K562 (cell line): ENCODE data around the gene CFAP157. TPM values are rescaled to one million over a fixed set of nuclear protein-coding genes. Genes with fewer than 3 reads are reported as not detected.
A peak's percentile ranks its signal among the peaks of the same experiment; 100 is the strongest.

Experiments
- ATAC-seq: fragments of 200-7000 bp; cut with Tn5 transposase; 3 replicates; pipeline ENCODE4 v1.9.1; 2020; ENCODE audit warnings: moderate library complexity
- BruUV-seq: library from RNA; stranded (reverse); fragments of 400-500 nt; replicated peaks from 2 replicates; lab custom pipeline; 2021; lab: Mats Ljungman, UMichigan
- CTCF ChIA-PET: fragments of 300-600 bp; formaldehyde crosslinking; extraction: SDS; loops from one replicate; lab custom pipeline; 2021; ENCODE audit warnings: low intra/inter-chr PET ratio; lab: Yijun Ruan, JAX
- POLR2A ChIA-PET: fragments of 300-600, 350-650 bp; sonication (Branson Sonifier 250); formaldehyde crosslinking; extraction: SDS; loops from one replicate; lab custom pipeline; 2021; ENCODE audit warnings: antibody characterized with exemption, inconsistent platforms; lab: Yijun Ruan, JAX
- DNase-seq, 4 experiments: peaks; one replicate each; pipeline versions ENCODE4 v3.0.0 to v3.0.0-alpha.2; 2011 to 2018; ENCODE audit warnings: low spot score in 3 of 4, mixed read lengths in 3 of 4; ENCODE audit errors: extremely low read depth in 1 of 4
- FAIRE-seq: peaks from 2 replicates; lab custom pipeline; 2011; peaks lifted over from hg19 to GRCh38; lab: Jason Lieb, UNC
- H2AFZ ChIP-seq: 2 replicates; pipeline ENCODE4 v1.6.0; 2011; ENCODE audit warnings: low read depth, low read length, control low read depth, inconsistent platforms
- H3K27ac ChIP-seq: fragments of 200-600 bp; 3 replicates; pipeline ENCODE4 v1.8.0; 2011; ENCODE audit warnings: low read depth, mild to moderate bottlenecking, control low read depth, inconsistent platforms, low read length, moderate library complexity, mixed read lengths; ENCODE audit errors: extremely low read depth
- H3K27me3 ChIP-seq, 2 experiments: fragments of 300-600 bp in 1 of 2; 2 replicates in 1 of 2; 3 replicates in 1 of 2; pipeline versions ENCODE4 v1.6.0 to v1.8.0; 2011; ENCODE audit warnings: inconsistent platforms in 2 of 2, low read length in 2 of 2, mild to moderate bottlenecking in 1 of 2, mixed read lengths in 1 of 2, moderate library complexity in 1 of 2; ENCODE audit not compliant: control insufficient read depth in 2 of 2, insufficient read depth in 2 of 2
- H3K36me3 ChIP-seq: fragments of 300-600 bp; 3 replicates; pipeline ENCODE4 v1.8.0; 2011; ENCODE audit warnings: mild to moderate bottlenecking, low read length, inconsistent platforms; ENCODE audit not compliant: control insufficient read depth, insufficient read depth
- H3K4me1 ChIP-seq, 2 experiments: fragments of 200-600 bp in 1 of 2; replicated peaks in 1 of 2; 2 replicates in 1 of 2; 3 replicates in 1 of 2; pipeline versions ENCODE4 v1.5.1 to v1.8.0; 2011; ENCODE audit warnings: inconsistent platforms in 2 of 2, low read length in 2 of 2, mild to moderate bottlenecking in 1 of 2, mixed read lengths in 1 of 2, moderate library complexity in 1 of 2; ENCODE audit not compliant: control insufficient read depth in 2 of 2, insufficient read depth in 2 of 2
- H3K4me2 ChIP-seq: 2 replicates; pipeline ENCODE4 v1.6.1; 2011; ENCODE audit warnings: low read length, control low read depth, inconsistent platforms, mixed read lengths; ENCODE audit not compliant: insufficient read depth
- H3K4me3 ChIP-seq: fragments of 200-600 bp; sonication (generic), shearing (Covaris generic); 2 replicates; pipeline ENCODE4 v1.5.1; 2016; ENCODE audit warnings: control low read depth, inconsistent platforms
- H3K79me2 ChIP-seq: fragments of 200-600 bp; 3 replicates; pipeline ENCODE4 v1.8.0; 2011; ENCODE audit warnings: low read length, inconsistent platforms; ENCODE audit not compliant: control insufficient read depth, insufficient read depth
- H3K9ac ChIP-seq, 2 experiments: 2 replicates each; pipeline versions ENCODE4 v1.6.0 to v1.6.1; 2011; ENCODE audit warnings: low read depth in 2 of 2, low read length in 2 of 2, control low read depth in 1 of 2, inconsistent platforms in 1 of 2, mild to moderate bottlenecking in 1 of 2, mixed read lengths in 1 of 2; ENCODE audit not compliant: insufficient read depth in 1 of 2
- H3K9me1 ChIP-seq: one replicate; pipeline ENCODE4 v1.6.0; 2011; ENCODE audit warnings: inconsistent platforms, mild to moderate bottlenecking, low read length, moderate library complexity; ENCODE audit not compliant: control insufficient read depth, insufficient read depth
- H3K9me3 ChIP-seq: replicated peaks from 2 replicates; pipeline ENCODE4 v1.5.1; 2011; ENCODE audit warnings: low read depth, low read length, inconsistent platforms; ENCODE audit not compliant: control insufficient read depth, insufficient read depth
- H4K20me1 ChIP-seq: replicated peaks from 2 replicates; pipeline ENCODE4 v1.6.1; 2011; ENCODE audit warnings: low read length, inconsistent platforms, mixed read lengths; ENCODE audit not compliant: control insufficient read depth, insufficient read depth
- CBX5 ChIP-seq: IDR thresholded peaks from 2 replicates; pipeline ENCODE4 v1.6.1; 2014; ENCODE audit warnings: low read depth, borderline replicate concordance
- GTF2F1 ChIP-seq: IDR thresholded peaks from 2 replicates; pipeline ENCODE4 v1.6.1; 2011; ENCODE audit warnings: low read depth, low read length, improper control_type of control experiment
- HDAC3 ChIP-seq: fragments of 450-650 bp; IDR thresholded peaks from 2 replicates; pipeline ENCODE4 v1.6.1; 2018; ENCODE audit warnings: borderline replicate concordance, mild to moderate bottlenecking, moderate library complexity; ENCODE audit not compliant: partially characterized antibody
- KDM2B ChIP-seq: fragments of 250-450 bp; sonication (Bioruptor Pico); IDR thresholded peaks from 2 replicates; pipeline ENCODE4 v1.8.0; 2021; ENCODE audit warnings: mild to moderate bottlenecking, moderate library complexity
- MTA2 ChIP-seq: fragments of 450-650 bp; IDR thresholded peaks from 2 replicates; pipeline ENCODE4 v1.6.1; 2016; ENCODE audit warnings: low read depth
- PYGO2 ChIP-seq: fragments of 450-650 bp; IDR thresholded peaks from 2 replicates; pipeline ENCODE4 v1.6.1; 2016; ENCODE audit warnings: mild to moderate bottlenecking, missing genetic modification characterization, moderate library complexity, missing compliant biosample characterization
- SUPT5H ChIP-seq: fragments of 450-650 bp; IDR thresholded peaks from 2 replicates; pipeline ENCODE4 v1.6.1; 2016
- WGBS: fragments of 100-300 bp; shearing (Covaris generic); methylation state at CpG from one replicate; pipeline ENCODE4 v1.1.6; 2016; ENCODE audit warnings: low coverage, mixed read lengths; ENCODE audit not compliant: insufficient coverage; ENCODE audit errors: missing lambda C conversion rate; 5-methylcytosine and 5-hydroxymethylcytosine counted together
- in situ Hi-C: fragments of 300-500 bp; cut with MboI; formaldehyde crosslinking; loops from 4 replicates; pipeline ENCODE4 v1.15.0; 2018; ENCODE audit warnings: inconsistent platforms, mixed read lengths
- intact Hi-C: fragments of 100-400 bp; cut with micrococcal nuclease; formaldehyde crosslinking; loops from 2 replicates; pipeline ENCODE4 v1.14.2; 2022
- polyA plus RNA-seq, 8 experiments: library from polyadenylated mRNA; depleted of rRNA in 4 of 8; stranded (reverse) in 5 of 8; unstranded in 3 of 8; fragments of >200 nt; fragmentation: Nextera tagmentation in 2 of 8; fragmentation: Illumina TruSeq in 1 of 8; extraction: Ambion mirVana in 2 of 8; extraction: Trizol in 1 of 8; gene quantifications; 2 replicates each; pipeline versions ENCODE4 v1.2.1 to v1.2.3, GENCODE V29; 2011 to 2014; ENCODE audit warnings: inconsistent platforms in 1 of 8, missing spikeins in 1 of 8
- total RNA-seq, 7 experiments: library from RNA; depleted of rRNA in 6 of 7; stranded (reverse); fragments of >200 nt in 6 of 7; fragmentation: Illumina TruSeq in 2 of 7; extraction: Trizol in 2 of 7; gene quantifications; 2 replicates each; pipeline versions ENCODE4 v1.2.1 to v1.2.3, GENCODE V29; 2011 to 2021; ENCODE audit warnings: low replicate concordance in 1 of 7
- TF ChIP-seq, protein P1 (sequence below): sonication (generic); formaldehyde crosslinking; IDR thresholded peaks from 2 replicates; pipeline ENCODE4 v1.8.1; 2023; ENCODE audit warnings: mild to moderate bottlenecking, missing genetic modification reagents, moderate library complexity
- TF ChIP-seq, protein P2 (sequence below): fragments of 250-450 bp; sonication (Bioruptor Pico); IDR thresholded peaks from 2 replicates; pipeline ENCODE4 v1.5.0; 2020; ENCODE audit warnings: mild to moderate bottlenecking
- TF ChIP-seq, protein P3 (sequence below): sonication (generic); formaldehyde crosslinking; IDR thresholded peaks from 2 replicates; pipeline ENCODE4 v1.9.0; 2022; ENCODE audit warnings: mild to moderate bottlenecking, missing genetic modification reagents
- TF ChIP-seq, protein P4 (sequence below): fragments of 450-650 bp; formaldehyde crosslinking; conservative IDR thresholded peaks from 2 replicates; pipeline ENCODE4 v1.4.0; 2022; ENCODE audit warnings: mild to moderate bottlenecking, missing genetic modification characterization
- TF ChIP-seq, protein P5 (sequence below): fragments of 450-650 bp; formaldehyde crosslinking; IDR thresholded peaks from 2 replicates; pipeline ENCODE4 v1.4.0; 2020; ENCODE audit warnings: mild to moderate bottlenecking, mixed read lengths

CFAP157 gene
- total and polyA plus RNA-seq, 9 of the 15 experiments (the other 6 are each of a cell fraction or from before 2014, with no cell fraction given) = 0.03 TPM; not detected in 8

DNA sequence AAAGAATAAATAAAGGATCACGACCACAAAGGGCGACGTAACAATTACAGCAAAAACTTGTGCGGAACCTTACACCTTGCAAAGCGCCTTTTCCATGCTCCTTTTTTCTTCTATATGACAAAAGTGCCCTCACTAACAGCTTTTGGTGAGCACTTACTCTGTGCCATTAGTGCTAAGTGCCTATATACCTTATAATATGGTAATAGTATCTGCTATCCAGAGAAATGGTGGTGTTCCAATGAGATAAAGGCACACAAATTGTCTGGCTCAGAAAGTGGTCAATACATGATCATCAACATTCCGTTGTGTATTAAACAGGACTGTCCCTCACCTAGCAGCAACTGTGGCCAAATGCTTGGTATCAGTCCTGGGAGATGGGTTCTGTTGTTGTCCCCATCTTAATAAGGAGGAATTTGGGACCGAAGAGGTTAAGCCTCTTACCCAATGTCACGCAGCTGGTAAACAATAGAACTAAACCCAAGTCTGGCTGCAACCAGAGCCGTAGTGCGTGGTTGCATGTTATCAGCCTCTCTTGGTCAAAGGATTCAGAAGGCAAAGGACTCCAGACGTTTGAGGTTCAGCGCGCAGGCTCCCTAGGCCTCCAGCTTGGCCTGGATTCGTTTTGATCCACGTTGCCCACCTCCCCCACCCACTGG is 28.9 kb downstream of the CFAP157 start (continued):
- TF ChIP-seq, protein P1, sequence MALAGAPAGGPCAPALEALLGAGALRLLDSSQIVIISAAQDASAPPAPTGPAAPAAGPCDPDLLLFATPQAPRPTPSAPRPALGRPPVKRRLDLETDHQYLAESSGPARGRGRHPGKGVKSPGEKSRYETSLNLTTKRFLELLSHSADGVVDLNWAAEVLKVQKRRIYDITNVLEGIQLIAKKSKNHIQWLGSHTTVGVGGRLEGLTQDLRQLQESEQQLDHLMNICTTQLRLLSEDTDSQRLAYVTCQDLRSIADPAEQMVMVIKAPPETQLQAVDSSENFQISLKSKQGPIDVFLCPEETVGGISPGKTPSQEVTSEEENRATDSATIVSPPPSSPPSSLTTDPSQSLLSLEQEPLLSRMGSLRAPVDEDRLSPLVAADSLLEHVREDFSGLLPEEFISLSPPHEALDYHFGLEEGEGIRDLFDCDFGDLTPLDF (CRISPR knock-in tag) = 0 out of 2 replicates have a peak, but pooled peaks have one; percentile 14
- TF ChIP-seq SUPT5H (no peak), CBX5 (no peak), HDAC3 (no peak)
- TF ChIP-seq, protein P2, sequence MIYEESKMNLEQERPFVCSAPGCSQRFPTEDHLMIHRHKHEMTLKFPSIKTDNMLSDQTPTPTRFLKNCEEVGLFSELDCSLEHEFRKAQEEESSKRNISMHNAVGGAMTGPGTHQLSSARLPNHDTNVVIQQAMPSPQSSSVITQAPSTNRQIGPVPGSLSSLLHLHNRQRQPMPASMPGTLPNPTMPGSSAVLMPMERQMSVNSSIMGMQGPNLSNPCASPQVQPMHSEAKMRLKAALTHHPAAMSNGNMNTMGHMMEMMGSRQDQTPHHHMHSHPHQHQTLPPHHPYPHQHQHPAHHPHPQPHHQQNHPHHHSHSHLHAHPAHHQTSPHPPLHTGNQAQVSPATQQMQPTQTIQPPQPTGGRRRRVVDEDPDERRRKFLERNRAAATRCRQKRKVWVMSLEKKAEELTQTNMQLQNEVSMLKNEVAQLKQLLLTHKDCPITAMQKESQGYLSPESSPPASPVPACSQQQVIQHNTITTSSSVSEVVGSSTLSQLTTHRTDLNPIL (CRISPR knock-in tag) = no peak

DNA sequence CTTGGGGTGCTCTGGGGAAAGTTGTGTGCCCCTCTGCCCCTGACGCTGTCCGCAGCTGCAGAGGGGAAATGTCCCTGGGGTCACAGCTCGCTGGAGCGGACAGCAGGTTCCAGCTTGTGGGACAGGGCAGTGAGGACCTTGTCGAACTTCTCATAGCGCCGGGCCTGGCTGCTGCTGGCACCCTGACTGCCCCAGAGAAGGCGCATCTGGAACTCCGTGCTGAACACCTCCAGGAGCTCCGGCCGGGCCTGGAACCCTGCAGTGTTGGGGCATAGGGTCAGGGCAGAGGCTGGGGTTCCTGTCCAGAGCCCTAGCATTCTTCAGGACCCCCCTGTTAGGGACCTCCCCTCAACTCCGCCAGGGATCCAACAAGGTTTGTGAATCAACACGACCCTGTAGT is 31.9 kb downstream of the CFAP157 start:
- BruUV-seq = no TSS peak
- TF ChIP-seq MTA2 = no peak
- no peak for TF ChIP-seq GTF2F1
- TF ChIP-seq, protein P3, sequence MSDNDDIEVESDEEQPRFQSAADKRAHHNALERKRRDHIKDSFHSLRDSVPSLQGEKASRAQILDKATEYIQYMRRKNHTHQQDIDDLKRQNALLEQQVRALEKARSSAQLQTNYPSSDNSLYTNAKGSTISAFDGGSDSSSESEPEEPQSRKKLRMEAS (CRISPR knock-in tag) = no peak
- no peak for TF ChIP-seq PYGO2
- TF ChIP-seq, protein P4, sequence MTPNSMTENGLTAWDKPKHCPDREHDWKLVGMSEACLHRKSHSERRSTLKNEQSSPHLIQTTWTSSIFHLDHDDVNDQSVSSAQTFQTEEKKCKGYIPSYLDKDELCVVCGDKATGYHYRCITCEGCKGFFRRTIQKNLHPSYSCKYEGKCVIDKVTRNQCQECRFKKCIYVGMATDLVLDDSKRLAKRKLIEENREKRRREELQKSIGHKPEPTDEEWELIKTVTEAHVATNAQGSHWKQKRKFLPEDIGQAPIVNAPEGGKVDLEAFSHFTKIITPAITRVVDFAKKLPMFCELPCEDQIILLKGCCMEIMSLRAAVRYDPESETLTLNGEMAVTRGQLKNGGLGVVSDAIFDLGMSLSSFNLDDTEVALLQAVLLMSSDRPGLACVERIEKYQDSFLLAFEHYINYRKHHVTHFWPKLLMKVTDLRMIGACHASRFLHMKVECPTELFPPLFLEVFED = no peak
- TF ChIP-seq, protein P2 (CRISPR knock-in tag) = no peak
- no peak for TF ChIP-seq KDM2B
- TF ChIP-seq, protein P5, sequence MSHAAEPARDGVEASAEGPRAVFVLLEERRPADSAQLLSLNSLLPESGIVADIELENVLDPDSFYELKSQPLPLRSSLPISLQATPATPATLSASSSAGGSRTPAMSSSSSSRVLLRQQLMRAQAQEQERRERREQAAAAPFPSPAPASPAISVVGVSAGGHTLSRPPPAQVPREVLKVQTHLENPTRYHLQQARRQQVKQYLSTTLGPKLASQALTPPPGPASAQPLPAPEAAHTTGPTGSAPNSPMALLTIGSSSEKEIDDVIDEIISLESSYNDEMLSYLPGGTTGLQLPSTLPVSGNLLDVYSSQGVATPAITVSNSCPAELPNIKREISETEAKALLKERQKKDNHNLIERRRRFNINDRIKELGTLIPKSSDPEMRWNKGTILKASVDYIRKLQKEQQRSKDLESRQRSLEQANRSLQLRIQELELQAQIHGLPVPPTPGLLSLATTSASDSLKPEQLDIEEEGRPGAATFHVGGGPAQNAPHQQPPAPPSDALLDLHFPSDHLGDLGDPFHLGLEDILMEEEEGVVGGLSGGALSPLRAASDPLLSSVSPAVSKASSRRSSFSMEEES = no peak

More for the DNA sequence above, 31.9 kb downstream of the CFAP157 start:
- H3K9me1 ChIP-seq = no peaks in the 10 kb centered on the region
- no peak overlapping the region for H3K4me2 ChIP-seq
- H3K79me2 ChIP-seq = peaks cover 4% of the 10 kb centered on the region; the same call in 2 of the 3 replicates
- CTCF ChIA-PET = interaction anchor here (0.7 kb wide), 1 partner anchor 177 kb away, joined by 4 read pairs; no protein-coding TSS in a partner anchor
- H4K20me1 ChIP-seq = no peaks in the 10 kb centered on the region; the same call in 1 of the 2 replicates
- no peak overlapping the region for H2AFZ ChIP-seq
- FAIRE-seq (no peak), ATAC-seq (no peak), DNase-seq (no peak)
- H3K9ac ChIP-seq = peak overlapping the region in 1 of 2 experiments; percentile 59; a peak in 2 of 4 replicates
- H3K4me1 ChIP-seq = peaks cover 20 to 55% of the 10 kb centered on the region in 2 experiments
- POLR2A ChIA-PET = no interaction called here
- no peaks in the 10 kb centered on the region for H3K9me3 ChIP-seq
- H3K27me3 ChIP-seq = no peaks in the 10 kb centered on the region
- no peaks in the 10 kb centered on the region for H3K36me3 ChIP-seq
- intact Hi-C loops (loop anchor here (10.0 kb wide), 1 partner anchor 296 kb away; no protein-coding TSS in a partner anchor), in situ Hi-C loops (loop anchor here (5.0 to 10.0 kb wide), 5 partner anchors 44 to 236 kb away; partner anchors contain the start of gene ST6GALNAC4)
- WGBS = 50% methylated on average over 13 of the region's 13 CpGs
- H3K27ac ChIP-seq = no peak overlapping the region
- H3K4me3 ChIP-seq = no peak overlapping the region
